22Rv1 (cell line): ENCODE results near the gene C10orf105.

Source experiments
- CTCF ChIP-seq: fragments of 450-650 bp; IDR thresholded peaks from 2 replicates; pipeline ENCODE4 v1.5.1; 2017; ENCODE audit warnings: mild to moderate bottlenecking
- ZFX ChIP-seq: fragments of 450-650 bp; IDR thresholded peaks from 2 replicates; pipeline ENCODE4 v1.6.1; 2017; ENCODE audit warnings: antibody characterized with exemption, borderline replicate concordance

- TF ChIP-seq ZFX = no peak
- no peak for TF ChIP-seq CTCF
Observed at GRCh38 chr10:71681977-71682376, 37.6 kb downstream of the C10orf105 start.
